Transverse colon (tissue), 3 donors: ENCODE results near the gene PTPRS.

Source experiments
- CTCF ChIP-seq, 5 experiments: fragments of 200-600 bp in 3 of 5; fragments of 450-650 bp in 2 of 5; sonication (generic) in 3 of 5; IDR thresholded peaks; 1 replicate in 2 of 5; 2 replicates in 3 of 5; pipeline ENCODE4 v1.5.1; 2016 to 2017; ENCODE audit warnings: antibody characterized with exemption in 5 of 5, inconsistent platforms in 3 of 5, mild to moderate bottlenecking in 2 of 5, moderate library complexity in 1 of 5
- POLR2A ChIP-seq: fragments of 450-650 bp; IDR thresholded peaks from one replicate; pipeline ENCODE4 v1.6.1; 2016; ENCODE audit warnings: antibody characterized with exemption, mild to moderate bottlenecking, moderate library complexity

GRCh38 chr19:5319516-5319915, 21.1 kb downstream of the PTPRS start:
- TF ChIP-seq POLR2A (no peak), CTCF (IDR thresholded peaks at IDR 0.05) (no peak)
